ENCODE data around the gene SOX3.

Gene SOX3

GRCh38 chrX:140504371-140505324 lies at the start of gene SOX3:
Gene SOX3 (minus strand): TSS chrX:140505069. CDS start chrX:140505060, 9 bp downstream.
- no peak for DNase-seq (ENCODE audit: low read depth in 2 of 2)

GRCh38 chrX:140548985-140549384 lies 44.1 kb upstream of the SOX3 start:
- DNase-seq (ENCODE audit: low read depth in 2 of 2), result no peak

DNA sequence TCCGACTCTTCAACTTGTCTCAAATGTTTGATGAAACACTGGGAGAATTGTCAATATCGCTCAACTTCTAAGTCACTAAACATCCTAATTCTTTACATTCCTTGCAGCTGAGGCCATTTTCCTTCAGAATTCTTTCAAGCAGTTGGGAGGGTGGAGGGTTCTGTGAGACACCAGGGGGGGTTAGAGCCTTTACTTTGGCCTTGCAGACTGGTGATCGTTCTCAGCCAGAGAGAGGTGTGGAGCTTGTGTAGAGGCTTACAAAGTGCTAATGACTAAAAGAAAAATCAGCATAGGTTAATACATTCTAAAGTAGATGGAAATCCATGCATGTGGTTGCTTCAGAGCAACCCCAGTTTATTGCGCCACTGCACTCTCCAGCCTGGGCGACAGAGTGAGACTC lies 21.3 kb upstream of the SOX3 start:
- no peak for DNase-seq (ENCODE audit: low read depth in 2 of 2)

DNA sequence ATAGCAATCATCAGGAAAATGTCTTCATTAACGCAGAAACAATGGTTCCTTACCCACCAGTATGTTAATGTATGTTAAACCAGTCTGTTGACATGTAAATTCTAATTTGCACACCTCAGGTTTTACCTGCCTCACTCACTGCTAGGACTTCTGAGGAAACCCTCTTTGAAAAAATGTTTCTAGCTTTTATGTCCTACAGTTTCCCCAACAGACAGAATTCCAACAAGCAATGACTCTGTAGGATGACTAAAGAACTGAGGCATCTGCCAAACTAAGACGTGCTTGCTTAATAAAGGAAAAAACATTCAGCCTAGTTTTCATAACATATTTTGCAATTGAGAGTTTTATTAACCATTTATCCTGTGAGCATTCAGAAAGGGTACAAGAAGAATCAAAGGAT lies 20.6 kb upstream of the SOX3 start:
- no peak for DNase-seq (ENCODE audit: low read depth in 2 of 2)

- no peak for DNase-seq (ENCODE audit: low read depth in 2 of 2)
Observed at GRCh38 chrX:140524556-140524955, 19.7 kb upstream of the SOX3 start.

- no peak for DNase-seq (ENCODE audit: low read depth in 2 of 2)
Observed at GRCh38 chrX:140521393-140521792, 16.5 kb upstream of the SOX3 start.

- no peak for DNase-seq (ENCODE audit: low read depth in 2 of 2)
Observed at GRCh38 chrX:140514554-140514953, 9.7 kb upstream of the SOX3 start.

- no peak for DNase-seq (ENCODE audit: low read depth in 2 of 2)
Observed at GRCh38 chrX:140510895-140511295, 6.0 kb upstream of the SOX3 start.

DNA sequence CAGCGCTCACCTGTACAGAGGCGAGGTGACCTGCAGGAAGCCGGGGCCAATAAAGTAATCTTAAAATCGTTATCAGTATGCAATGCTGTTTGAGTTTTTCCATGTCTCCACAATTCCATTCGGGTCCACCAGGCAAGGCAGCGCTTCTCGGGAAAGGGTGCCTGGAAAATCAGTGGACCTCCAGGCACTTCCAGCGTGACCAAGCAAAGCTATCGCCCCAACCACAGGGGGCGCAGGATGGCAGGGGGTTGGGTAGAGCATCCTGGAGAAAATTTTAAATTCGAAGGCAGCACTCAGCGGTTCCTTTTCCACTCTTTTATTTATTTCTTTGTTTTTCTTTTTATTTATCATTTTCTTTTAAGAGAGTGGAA lies 5.4 kb upstream of the SOX3 start:
- no peak for DNase-seq (ENCODE audit: low read depth in 2 of 2)

GRCh38 chrX:140509468-140510305 lies 4.8 kb upstream of the SOX3 start:
- no peak for DNase-seq (ENCODE audit: low read depth in 2 of 2)

DNA sequence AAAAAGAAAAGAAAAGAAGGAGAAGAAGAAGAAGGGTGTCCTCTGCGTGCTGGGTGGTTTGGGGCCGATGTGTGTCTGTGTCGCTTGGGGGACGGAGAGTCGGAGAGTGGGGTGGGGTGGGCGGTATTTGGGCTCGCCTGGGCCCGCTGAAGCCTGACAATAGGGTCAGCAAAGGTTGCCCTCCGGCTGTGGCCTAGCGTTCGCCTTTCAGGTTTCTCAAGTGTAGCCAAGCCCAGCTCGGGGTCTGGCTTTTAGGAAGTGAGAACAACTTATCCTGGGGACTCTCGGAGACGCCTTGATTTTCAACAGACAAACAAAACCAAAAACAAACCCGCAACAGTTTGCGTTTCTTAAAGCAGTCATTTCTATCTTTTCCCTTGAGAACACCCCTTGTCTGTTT lies 4.1 kb upstream of the SOX3 start:
- DNase-seq (ENCODE audit: low read depth in 2 of 2), result no peak

DNA sequence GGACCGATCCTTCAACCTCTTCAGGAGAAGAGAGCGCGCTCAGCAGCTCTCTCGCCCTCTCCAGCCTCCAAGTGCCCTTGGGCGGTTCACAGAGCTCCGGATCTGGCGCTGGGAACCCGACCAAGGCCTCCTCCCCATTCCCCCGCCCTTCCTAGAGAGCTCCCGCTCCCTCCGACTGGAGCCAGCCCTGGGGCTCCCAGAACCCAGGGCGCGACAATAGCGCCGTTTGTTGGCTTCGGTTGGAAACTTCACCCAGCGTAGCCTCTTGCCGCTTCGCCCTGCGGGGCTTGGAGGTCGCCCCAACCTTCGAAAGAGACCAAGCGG lies 3.1 kb upstream of the SOX3 start:
- no peak for DNase-seq (ENCODE audit: low read depth in 2 of 2)

DNA sequence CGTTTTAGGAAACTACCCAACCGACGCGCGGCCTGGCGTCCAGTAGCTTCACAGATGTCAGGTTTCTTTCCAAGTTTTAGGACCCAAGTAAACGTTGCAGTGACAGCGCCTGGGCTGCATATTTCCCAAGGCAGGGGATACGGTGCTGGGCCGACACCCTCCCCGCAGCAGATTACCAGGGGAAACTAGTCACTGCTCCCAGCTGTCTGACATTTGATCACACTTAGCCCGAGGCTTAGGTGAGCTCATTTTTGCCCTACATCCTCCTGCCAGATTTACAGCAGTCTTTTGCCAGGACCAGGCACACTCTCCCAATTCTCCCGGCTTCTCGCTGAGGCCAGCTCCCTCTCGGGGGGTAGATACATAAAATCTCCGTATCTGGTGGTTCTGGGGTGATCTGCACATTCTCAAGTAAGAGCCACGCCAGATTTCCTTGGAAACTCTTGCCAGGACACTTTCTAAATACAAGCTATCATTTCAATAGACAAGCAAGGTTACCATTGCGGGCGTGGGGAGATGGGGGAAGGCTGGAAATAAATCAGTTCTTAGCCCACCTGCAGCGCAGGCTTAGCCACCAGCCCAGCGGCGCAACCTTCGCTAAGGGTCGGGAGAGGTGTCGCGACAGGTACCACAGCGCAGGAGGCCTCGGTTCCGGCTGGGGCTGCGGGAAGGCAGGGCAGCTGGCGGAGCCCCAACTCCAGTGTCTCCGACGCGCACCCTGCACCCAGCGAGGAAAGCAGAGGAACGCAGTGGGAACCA lies 2.5 kb upstream of the SOX3 start:
- no peak for DNase-seq (ENCODE audit: low read depth in 2 of 2)

DNA sequence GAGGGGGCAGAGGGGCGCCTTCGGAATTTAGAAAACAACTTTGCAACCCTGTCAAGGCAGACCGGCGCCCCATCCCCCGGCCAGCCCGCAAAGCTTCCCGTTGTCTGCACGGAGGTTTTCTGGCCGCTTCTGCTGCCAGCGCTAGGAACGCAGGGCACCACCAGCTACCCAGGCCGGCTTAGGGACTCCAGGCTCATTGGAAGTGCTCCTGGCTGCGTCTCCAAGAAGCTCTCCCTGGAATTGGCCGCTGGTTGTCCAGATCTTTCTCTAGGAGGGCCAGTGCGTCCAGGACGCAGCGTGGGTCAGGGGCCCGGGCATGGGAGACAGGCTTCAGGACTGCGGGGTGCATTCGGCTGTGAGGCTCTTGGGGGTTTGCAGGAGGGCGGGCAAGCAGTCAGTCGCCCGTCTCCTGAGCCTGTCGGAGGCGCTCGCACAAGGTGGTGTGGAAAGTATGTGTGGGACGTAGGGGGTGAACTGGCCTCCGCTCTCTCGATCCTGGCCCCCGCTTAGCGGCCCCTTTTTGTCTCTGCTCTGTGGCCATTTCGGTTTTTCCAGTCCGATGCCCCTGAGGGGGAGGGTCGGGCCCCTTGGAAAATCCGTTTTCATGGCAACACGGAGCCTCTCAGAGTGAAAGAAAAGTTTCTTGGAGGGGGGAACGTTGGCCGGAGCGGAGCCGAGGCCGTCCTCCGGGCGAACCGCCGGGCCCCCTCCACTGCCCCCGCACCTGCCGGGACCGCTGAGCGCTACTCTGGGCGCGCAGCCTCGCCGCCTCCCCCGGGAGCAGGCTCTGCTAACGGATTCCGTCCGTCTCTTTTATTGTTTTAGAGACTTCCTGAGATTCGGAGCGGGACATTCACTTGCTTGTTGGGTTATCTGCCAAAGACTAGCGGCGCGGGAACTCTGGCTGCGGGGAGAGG lies 810 bp upstream of the SOX3 start:
- no peak for DNase-seq (ENCODE audit: low read depth in 2 of 2)

- no peak for DNase-seq (ENCODE audit: low read depth in 2 of 2)
Observed at GRCh38 chrX:140503714-140504351, 1.0 kb downstream of the SOX3 start.

GRCh38 chrX:140503238-140503601 lies 1.6 kb downstream of the SOX3 start:
- no peak for DNase-seq (ENCODE audit: low read depth in 2 of 2)

- DNase-seq (ENCODE audit: low read depth in 2 of 2), result no peak
Observed at GRCh38 chrX:140502491-140503237, 2.2 kb downstream of the SOX3 start.

GRCh38 chrX:140501940-140502468 lies 2.9 kb downstream of the SOX3 start:
- no peak for DNase-seq (ENCODE audit: low read depth in 2 of 2)

GRCh38 chrX:140501321-140501720 lies 3.5 kb downstream of the SOX3 start:
- DNase-seq (ENCODE audit: low read depth in 2 of 2), result no peak

DNA sequence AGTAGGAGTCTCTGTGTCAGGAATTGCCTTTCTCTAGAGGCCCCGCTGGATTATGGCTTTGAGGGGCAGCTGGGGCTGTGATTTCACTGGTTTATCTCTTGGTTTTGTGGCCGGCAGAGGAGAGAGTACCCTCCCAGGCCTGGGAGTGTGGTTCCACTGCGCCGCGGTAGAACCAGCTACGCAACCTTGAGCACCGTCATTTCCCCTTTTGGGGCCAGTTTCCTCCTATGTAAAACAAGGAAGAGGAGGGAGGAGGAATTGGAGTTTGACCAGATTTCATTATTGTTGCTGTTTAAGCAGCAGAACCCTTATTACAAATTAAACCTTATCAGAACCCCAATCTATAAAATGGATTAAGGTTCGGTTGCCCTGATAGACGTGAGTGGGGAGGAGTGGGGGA lies 4.4 kb downstream of the SOX3 start:
- no peak for DNase-seq (ENCODE audit: low read depth in 2 of 2)

Data from stimulated activated CD4-positive, alpha-beta T cell treated with anti-CD3 and anti-CD28 coated beads, Interleukin-4, amount 100 ng/mL, for 48 hours (primary cell).